Skin of body (tissue), 2 donors: ENCODE results near the gene DENND4A. TPM values are rescaled to one million over a fixed set of nuclear protein-coding genes. Genes with fewer than 3 reads are reported as not detected.
"Not testable (repeated sequence)": the region's sequence is repeated elsewhere in the genome, so short reads cannot be mapped to it uniquely, and the experiment has no call there.

Experiments used
- DNase-seq: peaks from one replicate; lab custom pipeline; 2025; lab: John Stamatoyannopoulos, UW
- total RNA-seq: library from RNA; depleted of rRNA; stranded (reverse); fragments of >200 nt; gene quantifications from one replicate; pipeline ENCODE4 v1.2.3, GENCODE V29; 2014

The DENND4A gene
- total RNA-seq, 1 donor from 2014 or later: 33.6 TPM

DNA sequence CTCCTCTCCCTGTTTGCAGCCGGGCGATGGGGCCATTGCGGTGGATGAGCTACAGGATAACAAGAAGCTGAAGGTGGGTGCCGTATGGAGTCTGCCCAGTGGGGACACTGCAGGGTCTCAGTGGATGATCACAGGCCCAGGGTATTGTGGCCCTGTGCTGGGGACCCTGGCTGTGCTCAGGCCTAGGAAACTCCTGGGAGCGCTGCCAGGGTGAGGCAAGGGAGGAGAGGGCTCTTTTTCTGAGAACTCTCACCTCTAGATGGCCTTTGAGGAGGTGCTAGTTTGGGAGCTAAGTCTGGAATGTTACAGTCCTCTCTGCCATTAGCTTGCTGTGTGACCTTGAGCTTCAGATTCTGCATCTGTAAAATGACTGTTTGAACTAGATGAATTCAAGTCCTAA lies 154.0 kb downstream of the DENND4A start:
- DNase-seq: no peak

DNA sequence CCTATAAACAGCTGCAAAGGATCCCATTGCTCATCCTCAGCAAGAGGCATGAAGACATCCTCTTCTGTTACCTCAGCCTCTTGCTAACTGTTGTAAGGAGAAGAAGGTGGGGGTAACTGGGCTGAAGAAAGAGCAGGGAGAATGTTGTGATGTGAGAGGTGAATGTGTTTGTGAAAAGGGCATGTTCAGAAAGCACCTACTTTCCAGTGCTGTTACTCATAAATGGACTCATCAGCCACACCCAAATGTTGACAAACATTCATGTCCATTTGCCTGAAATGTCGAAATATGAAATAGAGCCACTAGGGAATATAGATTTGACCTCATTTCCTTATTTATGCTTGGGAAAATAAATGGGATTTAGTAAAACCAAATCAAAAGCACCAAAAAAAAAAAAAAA lies 157.7 kb downstream of the DENND4A start:
- no peak for DNase-seq

DNA sequence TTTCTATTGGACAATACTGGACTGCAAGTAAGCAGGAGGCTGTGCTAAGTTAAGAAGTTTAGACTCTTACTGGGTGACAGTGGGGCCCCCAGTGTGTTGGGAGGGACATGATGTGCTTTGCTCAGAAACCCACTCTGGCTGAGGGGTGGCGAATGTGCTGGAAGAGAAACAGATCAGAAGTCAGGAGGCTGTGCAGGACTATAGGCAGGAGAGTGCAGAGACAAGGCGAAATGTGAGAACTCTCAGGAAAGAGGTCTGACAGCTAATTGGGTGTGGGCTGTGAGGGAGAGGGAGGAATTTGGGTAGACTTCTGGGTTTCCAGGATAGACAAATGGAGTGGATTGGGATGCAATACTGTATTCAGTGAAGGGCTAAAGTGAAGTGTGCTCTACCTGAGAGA lies 158.3 kb downstream of the DENND4A start:
- DNase-seq: no peak

- DNase-seq: no peak
These were observed 159.2 kb downstream of the DENND4A start for GRCh38 chr15:65632780-65633375.

DNA sequence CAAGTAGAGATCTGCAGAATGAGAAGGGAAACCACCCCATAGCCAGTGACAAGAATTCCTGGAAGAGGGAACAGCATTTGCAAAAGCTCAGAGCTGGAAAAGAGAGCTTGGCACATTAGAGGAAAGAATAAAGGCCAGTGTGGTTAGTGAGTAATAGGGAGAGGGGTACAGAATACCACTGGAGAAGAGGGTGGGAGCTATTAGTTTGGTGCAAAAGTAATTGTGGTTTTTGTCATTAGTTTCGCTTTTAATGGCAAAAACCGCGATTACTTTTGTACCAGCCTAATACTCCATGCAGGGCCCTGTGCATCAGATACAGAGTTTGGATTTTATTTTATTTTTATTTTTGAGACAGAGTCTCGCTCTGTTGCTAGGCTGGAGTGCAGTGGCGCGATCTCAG lies 160.6 kb downstream of the DENND4A start:
- no peak for DNase-seq

DNA sequence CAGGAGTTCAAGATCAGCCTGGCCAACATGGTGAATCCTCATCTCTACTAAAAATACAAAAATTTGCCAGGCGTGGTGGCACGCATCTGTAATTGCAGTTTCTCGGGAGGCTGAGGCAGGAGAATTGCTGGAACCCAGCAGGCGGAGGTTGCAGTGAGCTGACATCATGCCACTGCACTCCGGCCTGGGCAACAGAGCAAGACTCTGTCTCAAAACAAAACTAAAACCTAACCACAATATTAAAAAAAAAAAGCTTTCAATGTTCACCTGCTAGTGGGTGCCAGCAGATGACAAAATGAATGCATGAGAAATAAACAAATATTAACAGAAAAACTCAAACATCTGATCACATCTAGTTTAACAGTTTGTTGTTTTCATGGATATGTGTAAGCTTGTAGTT lies 161.3 kb downstream of the DENND4A start:
- no peak for DNase-seq

GRCh38 chr15:65629548-65629947 lies 162.5 kb downstream of the DENND4A start:
- no peak for DNase-seq

- no peak for DNase-seq
These were observed 165.2 kb downstream of the DENND4A start for GRCh38 chr15:65626856-65627255.

DNA sequence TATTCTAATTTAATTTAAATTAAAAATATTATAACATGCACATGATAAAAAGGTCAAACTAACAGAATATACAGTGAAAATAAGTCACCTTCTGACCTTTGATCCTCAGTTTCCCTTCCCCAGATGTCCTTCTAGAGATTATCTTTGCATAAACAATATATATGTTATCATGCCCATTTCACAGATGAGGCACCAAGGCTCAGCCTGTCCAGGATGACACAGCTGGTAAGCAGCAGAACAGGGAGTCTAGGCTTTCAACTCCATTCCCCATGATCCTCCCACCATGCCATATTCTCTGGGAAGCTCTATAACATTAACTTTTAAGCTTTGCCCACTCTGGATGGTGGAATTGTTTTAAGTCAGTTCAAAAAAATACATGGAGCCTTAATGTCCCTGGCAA lies 169.0 kb downstream of the DENND4A start:
- no peak for DNase-seq

DNA sequence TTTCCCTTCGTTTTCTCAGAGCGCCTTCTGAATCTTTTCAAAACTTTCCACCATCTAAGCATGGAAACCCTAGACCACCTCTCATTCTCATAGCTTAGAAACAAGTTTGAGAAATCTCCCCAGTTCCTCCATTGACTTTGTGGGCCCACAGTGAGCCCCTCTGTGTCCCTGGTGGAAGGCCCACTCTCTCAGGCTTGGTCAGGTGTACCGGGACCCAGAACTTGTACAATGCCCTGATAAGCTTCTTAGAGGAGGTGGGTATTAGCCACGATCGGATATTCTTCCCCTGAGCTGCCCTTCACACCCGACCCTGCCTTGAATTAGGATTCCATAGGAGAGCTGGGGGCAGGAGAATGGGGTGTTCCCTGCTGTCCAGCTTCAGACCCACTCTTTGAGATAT lies 170.5 kb downstream of the DENND4A start, which contains the start of gene SLC24A1:
Gene SLC24A1, plus strand, starts transcription at position 301 of the 400 bp plus-strand sequence. CDS start 2,143 bp downstream, outside the sequence.
- DNase-seq: no peak

DNA sequence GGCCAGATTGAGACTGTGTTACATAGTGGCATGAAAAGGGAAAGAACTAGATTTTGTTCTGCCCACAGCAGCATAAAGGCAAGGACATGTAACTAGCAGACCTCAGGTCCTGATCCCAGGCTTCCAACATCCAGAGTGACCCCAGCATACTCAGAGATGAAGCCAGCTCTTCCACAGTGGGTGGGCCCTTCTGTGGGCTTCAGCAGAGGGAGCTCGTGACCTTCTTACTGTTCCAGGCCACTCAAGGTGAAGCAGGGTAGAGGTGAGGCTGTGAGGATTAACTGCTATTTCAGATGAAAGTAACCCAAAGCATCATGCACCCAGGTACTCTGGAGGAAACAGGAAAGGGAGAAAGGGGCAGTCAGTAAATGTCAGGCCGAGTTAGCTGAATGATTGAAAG lies 171.3 kb downstream of the DENND4A start:
- DNase-seq: no peak

GRCh38 chr15:65619626-65620290 lies 172.3 kb downstream of the DENND4A start:
- DNase-seq: no peak

- DNase-seq: no peak
These were observed 173.5 kb downstream of the DENND4A start for GRCh38 chr15:65618560-65619109.

DNA sequence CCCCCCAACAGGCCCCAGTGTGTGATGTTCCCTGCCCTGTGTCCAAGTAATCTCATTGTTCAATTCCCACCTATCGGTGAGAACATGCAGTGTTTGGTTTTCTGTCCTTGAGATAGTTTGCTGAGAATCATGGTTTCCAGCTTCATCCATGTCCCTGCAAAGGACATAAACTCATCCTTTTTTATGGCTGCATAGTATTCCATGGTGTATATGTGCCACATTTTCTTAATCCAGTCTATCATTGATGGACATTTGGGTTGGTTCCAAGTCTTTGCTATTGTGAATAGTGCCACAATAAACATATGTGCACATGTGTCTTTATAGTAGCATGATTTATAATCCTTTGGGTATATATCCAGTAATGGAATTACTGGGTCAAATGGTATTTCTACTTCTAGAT lies 176.2 kb downstream of the DENND4A start:
- not testable (repeated sequence) for DNase-seq

- no peak for DNase-seq
These were observed 178.9 kb downstream of the DENND4A start for GRCh38 chr15:65612949-65613744.

- DNase-seq: no peak
These were observed 179.5 kb downstream of the DENND4A start for GRCh38 chr15:65612616-65612946.

- DNase-seq: no peak
These were observed 180.0 kb downstream of the DENND4A start for GRCh38 chr15:65611888-65612615.

- DNase-seq: peak; percentile 94
These were observed 181.0 kb downstream of the DENND4A start, which contains the start of gene INTS14 for GRCh38 chr15:65610871-65611718. Gene INTS14, minus strand, starts transcription at chr15:65611131. Its CDS starts 3,751 bp downstream, at chr15:65607380.
